Measurements from ENCODE around the gene SHPK. TPM values are rescaled to one million over a fixed set of nuclear protein-coding genes. Genes with fewer than 3 reads are reported as not detected.

SHPK gene
- total and polyA plus RNA-seq, 3 donors from 2014 or later = 9.0 to 33.8 (median 23.6) TPM

DNA sequence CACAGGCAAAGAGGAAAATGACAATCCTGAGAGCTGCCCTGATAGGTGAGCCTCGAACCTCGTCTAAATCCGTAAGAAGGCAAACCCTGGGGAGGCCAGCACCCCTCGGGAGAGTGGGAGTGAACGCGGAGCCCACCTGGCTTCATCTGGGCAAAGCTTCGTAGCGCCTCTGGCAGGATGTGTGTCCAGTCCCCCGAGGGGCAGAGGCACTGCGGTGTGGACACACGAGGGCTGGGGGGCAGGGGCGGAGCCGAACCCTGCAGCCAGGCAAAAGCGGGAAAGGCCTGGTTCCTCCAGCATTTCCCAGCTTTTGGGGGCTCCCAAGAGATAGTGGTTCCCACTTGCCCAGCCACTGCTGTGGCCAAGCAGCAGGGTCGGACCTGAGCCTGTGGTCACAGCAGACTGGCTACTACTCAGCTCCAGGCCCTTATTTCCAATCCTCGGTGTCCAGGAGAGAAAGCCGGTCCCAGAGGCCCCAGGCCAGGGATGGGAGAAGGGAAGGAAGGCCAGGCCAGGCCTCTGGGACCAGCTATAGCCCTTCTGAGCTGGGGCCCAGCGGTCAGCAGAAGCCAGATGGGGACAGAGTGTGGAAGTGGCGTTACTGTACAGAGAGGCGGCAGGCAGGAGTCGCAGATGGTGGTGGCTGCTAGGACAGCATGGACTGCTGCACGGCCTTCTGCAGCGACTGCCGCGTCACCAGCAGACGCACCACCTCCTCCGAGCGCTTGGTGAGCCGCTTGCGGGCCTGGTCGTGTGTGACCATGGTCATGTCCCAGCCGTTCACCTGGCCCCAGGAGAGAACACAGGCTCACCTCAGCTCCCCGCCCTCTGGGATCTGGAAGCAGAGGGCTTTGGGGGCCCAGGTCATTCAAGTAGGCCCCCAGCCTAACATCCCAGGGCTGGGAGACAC is 27.3 kb upstream of the SHPK start:
- DNase-seq = no peak
- H3K27me3 ChIP-seq = no peaks in the 10 kb centered on the region
- H3K27ac ChIP-seq = no peak overlapping the region
- intact Hi-C loops (cut with DNase I; ENCODE audit: low total_unique reads) = no loop called here
- TF ChIP-seq POLR2A (IDR thresholded peaks at IDR 0.05) = no peak
- TF ChIP-seq, protein P1, sequence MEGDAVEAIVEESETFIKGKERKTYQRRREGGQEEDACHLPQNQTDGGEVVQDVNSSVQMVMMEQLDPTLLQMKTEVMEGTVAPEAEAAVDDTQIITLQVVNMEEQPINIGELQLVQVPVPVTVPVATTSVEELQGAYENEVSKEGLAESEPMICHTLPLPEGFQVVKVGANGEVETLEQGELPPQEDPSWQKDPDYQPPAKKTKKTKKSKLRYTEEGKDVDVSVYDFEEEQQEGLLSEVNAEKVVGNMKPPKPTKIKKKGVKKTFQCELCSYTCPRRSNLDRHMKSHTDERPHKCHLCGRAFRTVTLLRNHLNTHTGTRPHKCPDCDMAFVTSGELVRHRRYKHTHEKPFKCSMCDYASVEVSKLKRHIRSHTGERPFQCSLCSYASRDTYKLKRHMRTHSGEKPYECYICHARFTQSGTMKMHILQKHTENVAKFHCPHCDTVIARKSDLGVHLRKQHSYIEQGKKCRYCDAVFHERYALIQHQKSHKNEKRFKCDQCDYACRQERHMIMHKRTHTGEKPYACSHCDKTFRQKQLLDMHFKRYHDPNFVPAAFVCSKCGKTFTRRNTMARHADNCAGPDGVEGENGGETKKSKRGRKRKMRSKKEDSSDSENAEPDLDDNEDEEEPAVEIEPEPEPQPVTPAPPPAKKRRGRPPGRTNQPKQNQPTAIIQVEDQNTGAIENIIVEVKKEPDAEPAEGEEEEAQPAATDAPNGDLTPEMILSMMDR (IDR thresholded peaks at IDR 0.05) = no peak
- no peak overlapping the region for H3K4me3 ChIP-seq
- no peaks in the 10 kb centered on the region for H3K9me3 ChIP-seq
- H3K36me3 ChIP-seq (ENCODE audit: low read depth, missing control alignments) = no peaks in the 10 kb centered on the region
- peaks cover 55% of the 10 kb centered on the region for H3K4me1 ChIP-seq
- WGBS, 2 donors = 72 to 78% methylated on average over 21 to 33 of the region's 33 CpGs

DNA sequence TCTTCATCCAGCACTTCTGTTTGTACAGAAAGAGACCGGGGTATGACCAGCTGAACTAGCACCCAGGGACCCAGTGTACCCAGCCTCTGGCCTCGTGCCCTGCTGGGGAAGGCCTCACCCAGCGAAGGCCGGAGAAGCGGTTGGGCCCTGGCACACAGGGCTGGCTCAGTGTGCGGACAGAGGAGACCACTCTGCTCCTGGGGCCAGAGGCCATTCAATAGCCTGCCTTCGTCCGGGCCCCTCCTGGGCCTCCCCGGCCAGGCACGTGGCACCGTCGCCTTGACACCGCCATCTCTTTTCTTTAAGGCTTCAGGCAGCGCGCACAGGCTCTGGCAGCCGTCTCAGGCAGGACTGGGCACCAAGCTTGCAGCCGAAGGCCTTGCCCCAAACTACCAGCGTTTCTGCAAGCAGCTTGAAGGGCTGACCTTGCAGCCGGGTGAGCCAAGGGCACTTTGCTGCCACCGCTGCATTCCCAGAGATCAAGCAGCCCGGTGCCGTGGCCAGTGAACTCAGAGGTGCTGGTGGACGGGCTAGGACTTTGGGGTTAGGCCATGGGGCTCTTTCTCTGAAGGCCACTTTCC is 24.4 kb upstream of the SHPK start:
- no peaks in the 10 kb centered on the region for H3K36me3 ChIP-seq (ENCODE audit: low read depth, missing control alignments)
- TF ChIP-seq POLR2A (IDR thresholded peaks at IDR 0.05) = no peak
- TF ChIP-seq, protein P1 (IDR thresholded peaks at IDR 0.05) = no peak

DNA sequence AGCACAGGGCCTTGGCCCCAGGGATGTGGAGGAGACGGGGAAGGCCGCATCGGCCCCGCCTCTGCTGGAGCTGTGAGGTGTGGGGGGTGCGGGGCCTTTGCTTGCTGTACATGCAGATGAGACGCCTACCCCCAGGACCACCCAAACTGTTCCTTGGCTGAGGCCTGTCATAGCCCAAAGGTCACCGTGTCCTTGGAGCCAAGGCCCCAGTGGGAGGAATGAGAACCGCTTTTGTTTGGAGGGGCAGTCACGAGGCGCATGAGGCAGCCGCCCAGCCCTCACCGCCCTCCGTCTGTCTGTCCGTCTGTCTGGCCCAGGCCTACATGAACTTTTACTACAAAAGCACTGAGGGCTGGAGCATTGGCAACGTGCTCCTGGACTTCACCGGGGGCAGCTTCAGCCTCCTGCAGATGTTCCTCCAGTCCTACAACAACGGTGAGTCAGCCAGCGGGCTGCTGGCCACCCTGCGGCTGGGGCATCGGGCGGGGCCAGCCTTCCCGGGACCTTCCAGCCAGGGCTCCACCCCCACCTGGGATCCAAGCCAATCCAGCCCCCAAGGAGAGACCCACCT is 23.6 kb upstream of the SHPK start:
- TF ChIP-seq POLR2A (IDR thresholded peaks at IDR 0.05) = no peak
- TF ChIP-seq, protein P1 (IDR thresholded peaks at IDR 0.05) = peak in 2 of 3 experiments; percentile 16 to 26

More for the DNA sequence above, 24.4 kb upstream of the SHPK start:
- 45 to 51% methylated on average over 4 to 22 of the region's 23 CpGs for WGBS, 2 donors
- Histone ChIP-seq H3K4me3 (no peak overlapping the region), H3K27ac (peak overlapping the region; percentile 56 to 82), H3K9me3 (no peaks in the 10 kb centered on the region), H3K27me3 (no peaks in the 10 kb centered on the region), H3K4me1 (peaks cover 57% of the 10 kb centered on the region)
- peak; percentile 55 for DNase-seq
- intact Hi-C loops (cut with DNase I; ENCODE audit: low total_unique reads) = no loop called here

DNA sequence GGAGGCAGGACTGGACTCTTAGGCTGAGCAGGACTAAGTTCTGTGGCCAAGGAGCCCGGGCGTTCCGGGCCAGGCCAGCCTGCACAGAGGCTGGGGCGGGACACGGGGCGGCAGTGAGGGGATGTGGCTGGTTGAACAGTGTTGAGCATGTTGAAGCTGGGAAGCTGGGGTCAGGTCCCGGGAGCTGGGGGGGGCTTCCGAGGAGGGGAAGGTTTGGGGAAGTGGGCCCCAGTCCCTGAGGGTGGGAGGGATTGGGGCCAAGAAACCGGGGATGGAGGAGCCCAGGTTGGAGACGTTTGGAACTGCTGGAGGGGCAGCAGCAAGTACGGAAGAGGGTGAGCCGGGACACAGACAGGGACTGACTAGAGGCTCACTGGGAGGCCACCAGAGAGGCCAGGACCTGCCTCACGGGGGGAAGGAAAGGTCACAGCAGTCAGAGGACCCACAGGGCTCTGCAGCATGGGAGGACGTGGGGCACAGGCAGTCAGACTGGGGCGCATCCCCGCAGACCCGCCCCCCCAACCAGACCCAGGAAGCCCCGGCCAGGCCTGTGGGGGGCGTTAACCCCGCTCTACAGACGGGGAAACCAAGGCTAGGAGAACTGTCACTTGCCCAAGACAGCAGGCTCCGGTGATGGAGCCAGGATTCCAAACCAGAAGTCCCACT is 22.9 kb upstream of the SHPK start:
- no peaks in the 10 kb centered on the region for H3K36me3 ChIP-seq (ENCODE audit: low read depth, missing control alignments)
- no peak for DNase-seq
- no peaks in the 10 kb centered on the region for H3K9me3 ChIP-seq
- H3K27me3 ChIP-seq = no peaks in the 10 kb centered on the region
- intact Hi-C loops (cut with DNase I; ENCODE audit: low total_unique reads) = no loop called here
- TF ChIP-seq, protein P1 (IDR thresholded peaks at IDR 0.05) = no peak
- no peak for TF ChIP-seq POLR2A (IDR thresholded peaks at IDR 0.05)
- peaks cover 57% of the 10 kb centered on the region for H3K4me1 ChIP-seq
- 53 to 54% methylated on average over 15 to 22 of the region's 22 CpGs for WGBS, 2 donors
- H3K4me3 ChIP-seq = no peak overlapping the region
- peak overlapping the region; percentile 56 to 82 for H3K27ac ChIP-seq

More for the DNA sequence above, 23.6 kb upstream of the SHPK start:
- 23 to 29% methylated on average over 9 to 22 of the region's 22 CpGs for WGBS, 2 donors
- H3K4me3 ChIP-seq = no peak overlapping the region
- H3K4me1 ChIP-seq = peaks cover 57% of the 10 kb centered on the region
- H3K36me3 ChIP-seq (ENCODE audit: low read depth, missing control alignments) = no peaks in the 10 kb centered on the region
- no peaks in the 10 kb centered on the region for H3K27me3 ChIP-seq
- no peaks in the 10 kb centered on the region for H3K9me3 ChIP-seq
- DNase-seq = peak; percentile 89
- intact Hi-C loops (cut with DNase I; ENCODE audit: low total_unique reads) = no loop called here
- H3K27ac ChIP-seq = peak overlapping the region; percentile 56 to 82

Measured in testis (tissue), 3 donors.